CD4-positive, alpha-beta T cell treated with Interleukin-21 for 1 hour (primary cell): ENCODE results near the gene COL24A1.
"Not testable (repeated sequence)": the region's sequence is repeated elsewhere in the genome, so short reads cannot be mapped to it uniquely, and the experiment has no call there.

Source experiments
- DNase-seq: peaks from one replicate; pipeline ENCODE4 v3.0.0-alpha.2; 2020

Gene COL24A1

DNA sequence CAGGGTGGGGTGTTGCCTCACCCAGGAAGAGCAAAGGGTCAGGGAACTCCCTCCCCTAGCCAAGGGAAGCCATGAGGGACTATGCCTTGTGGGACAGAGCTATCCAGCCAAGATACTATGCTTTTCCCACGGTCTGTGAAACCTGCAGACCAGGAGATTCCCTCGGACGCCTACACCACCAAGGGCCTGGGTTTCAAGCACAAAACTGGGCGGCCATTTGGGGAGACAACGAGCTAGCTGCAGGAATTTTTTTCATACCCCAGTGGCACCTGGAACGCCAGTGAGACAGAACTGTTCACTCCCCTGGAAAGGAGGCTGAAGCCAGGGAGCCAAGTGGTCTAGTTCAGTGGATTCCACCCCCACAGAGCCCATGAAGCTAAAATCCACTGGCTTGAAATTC is 84.7 kb downstream of the COL24A1 start:
- DNase-seq: not testable (repeated sequence)

DNA sequence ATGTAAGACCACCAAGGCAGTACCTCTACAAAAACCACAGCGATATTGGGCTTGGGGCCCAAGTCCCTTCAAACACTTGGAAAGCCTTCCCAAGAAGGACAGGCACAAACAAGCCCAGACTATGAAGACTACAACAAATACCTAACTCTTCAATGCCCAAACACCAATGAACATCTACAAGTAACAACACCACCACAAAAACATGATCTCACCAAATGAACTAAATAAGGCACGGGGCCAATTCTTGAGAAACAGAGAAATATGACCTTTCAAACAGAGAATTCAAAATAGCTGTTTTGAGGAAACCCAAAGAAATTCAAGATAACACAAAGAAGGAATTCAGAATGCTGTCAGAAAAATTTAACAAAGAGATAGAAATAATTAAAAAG is 86.8 kb downstream of the COL24A1 start:
- DNase-seq: no peak

DNA sequence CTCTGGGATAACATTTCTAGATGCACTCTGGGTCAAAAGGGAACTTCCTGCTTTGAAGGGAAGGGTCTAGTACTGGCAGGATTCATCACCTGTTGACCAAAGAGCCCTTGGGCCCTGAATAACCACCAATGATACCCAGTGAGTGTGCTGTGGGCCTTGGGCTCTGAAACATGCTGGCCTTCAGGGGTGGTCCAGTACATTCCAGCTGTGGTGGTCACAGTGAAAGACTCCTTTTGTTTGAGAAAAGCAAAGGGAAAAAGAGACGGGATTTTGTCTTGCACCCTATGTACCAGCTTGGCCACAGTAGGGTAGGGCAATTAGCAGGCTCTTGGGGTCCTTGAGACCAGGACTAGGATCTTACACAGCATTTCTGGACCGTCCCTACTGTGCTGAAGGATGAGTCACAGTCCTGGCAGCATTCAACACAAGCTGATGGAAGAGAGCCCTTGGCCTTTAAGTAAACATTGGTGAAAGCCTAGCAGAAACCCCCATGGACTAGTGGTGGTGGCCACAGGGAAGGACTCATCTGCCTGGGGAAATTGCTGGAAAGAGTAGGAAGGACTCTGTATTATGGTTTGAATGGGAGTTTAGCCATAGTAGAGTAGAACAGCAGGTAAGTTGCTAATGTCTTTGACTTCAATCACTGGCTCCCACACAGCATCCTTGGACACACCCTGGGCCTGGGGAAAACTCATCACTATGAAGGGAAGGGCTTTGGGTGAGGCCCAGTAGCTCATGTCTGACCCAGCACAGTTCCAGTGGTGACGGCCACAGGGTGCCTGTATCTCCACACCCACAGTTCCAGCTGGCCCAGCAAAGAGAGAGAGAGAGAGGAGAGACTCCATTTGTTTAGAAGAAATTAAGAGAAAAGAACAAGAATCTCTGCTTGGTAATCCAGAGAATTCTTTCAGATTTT is 87.5 kb downstream of the COL24A1 start:
- no peak for DNase-seq

DNA sequence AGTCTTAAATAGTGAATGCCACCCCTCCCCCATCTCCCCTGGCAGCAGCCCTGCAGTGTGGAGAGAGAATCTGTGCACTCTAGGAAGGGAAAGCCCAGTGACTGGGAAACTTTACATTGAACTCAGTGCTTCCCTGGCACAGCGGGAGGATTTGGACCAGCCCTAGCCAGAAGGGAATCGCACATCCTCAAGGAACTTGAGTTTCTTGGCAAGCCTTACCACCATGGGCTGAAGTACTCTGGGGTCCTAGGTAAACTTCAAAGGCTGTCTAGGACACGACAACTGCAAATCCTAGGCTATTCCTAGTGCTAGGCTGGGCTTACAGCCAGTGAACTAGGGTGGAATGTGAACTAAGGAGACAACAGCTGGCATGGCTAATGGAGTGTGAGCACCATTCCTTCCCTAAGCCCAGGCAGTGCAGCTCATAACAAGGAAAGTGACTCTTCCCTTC is 88.3 kb downstream of the COL24A1 start:
- no peak for DNase-seq

DNA sequence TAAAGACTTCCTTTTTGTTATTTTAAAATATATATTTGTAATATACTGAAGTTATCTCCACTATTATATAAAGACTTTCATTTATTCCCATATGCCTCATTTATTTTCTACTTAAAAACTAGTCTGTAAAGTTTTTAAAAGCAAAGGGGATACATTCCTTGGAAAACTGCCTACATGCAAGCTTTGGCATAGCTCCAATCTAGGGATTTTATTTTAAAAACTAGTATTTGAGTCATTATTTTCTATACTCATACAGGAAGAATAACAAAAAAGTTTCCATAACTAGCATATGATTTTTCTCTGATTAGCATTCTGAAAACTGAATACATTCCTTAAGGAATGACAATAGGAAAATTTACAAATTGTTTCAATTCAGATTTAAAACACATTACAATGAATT is 88.9 kb downstream of the COL24A1 start:
- no peak for DNase-seq

DNA sequence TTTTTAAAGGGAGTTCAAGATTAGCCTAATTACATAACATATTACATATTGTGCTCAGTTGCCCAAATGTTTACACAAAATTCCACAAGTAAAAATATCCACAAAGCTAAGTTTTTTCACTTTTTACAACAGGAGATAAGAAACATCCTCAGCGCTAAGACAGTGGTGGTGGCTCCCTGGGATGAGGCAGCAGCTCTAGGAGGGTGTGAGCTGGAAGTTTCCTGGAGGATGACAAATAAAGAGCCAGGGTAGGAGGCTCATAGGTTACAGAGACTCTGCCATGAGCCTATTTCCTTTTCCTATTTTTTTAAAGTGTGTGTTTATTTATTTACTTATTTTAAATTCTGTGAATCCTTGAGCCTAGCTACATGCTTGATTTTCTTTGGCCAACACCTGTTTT is 91.7 kb downstream of the COL24A1 start:
- no peak for DNase-seq

DNA sequence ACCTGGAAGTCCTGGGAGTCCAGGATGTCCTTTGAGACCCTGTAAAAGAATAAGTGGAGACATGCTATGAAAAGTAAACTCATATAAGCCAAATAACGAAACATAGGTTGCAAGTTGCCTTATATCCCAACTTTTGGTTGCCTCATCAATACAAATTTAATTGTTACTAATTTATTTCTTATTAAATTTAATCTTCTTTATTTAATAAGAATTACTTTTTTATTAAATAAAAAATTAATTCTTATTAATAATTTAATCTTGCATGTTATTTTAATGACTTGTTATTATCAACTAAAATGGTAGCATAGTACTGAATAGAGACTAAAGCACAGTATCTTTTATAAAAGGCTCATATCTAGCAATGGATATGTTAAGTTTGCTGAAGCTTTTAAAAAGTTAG is 92.9 kb downstream of the COL24A1 start:
- no peak for DNase-seq

DNA sequence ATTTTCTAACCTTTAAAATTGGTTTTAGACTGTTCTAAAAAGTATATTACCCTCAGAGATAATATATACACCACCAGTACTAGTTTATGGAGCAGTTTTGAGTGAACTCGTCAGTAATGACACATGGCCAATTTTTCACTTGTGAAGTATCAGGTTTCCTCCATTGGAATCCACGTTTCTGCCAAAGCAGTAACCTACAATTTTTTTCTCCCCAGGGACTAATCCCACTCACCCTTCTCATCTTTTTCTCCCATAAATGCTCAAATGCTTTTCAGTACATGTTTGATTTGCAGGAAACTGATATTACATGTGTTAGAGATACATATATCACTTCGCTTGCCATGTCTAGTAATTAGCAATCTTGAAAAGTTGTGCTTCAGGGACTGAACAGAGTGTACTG is 94.1 kb downstream of the COL24A1 start:
- DNase-seq: no peak

DNA sequence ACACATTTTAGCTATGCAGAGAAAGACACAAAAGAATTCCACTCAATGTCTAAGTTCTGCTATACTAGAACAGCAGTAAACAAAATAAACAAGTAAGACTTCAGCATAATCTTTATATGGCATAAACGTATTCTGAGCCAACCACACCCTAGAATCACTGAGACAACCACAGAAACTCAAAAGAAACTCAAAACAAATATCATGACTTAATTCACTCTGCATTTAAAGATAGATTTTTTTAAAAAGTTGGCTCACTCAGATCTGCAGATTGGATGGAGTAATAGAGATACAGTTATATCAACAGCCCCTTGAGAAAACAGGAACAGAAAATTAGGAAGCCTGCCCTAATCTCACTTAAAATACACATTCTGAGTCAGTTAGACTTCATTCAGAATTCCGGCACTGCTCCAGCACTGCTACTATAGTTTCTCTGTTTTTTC is 95.0 kb downstream of the COL24A1 start:
- DNase-seq: peak; percentile 1

DNA sequence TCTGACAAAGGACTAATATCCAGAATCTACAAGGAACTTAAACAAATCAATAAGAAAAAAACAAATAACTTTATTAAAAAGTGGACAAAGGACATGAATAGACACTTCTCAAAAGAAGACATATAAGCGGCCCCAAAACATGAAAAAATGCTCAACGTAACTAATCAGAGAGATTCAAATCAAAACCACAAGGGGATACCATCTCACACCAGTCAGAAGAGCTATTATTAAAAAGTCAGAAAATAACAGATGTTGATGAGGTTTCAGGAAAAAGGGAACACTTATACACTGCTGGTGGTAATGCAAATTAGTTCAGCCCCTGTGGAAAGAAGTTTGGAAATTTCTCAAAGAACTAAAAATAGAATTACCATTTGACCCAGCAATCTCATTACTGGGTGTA is 102.2 kb downstream of the COL24A1 start:
- DNase-seq: no peak

DNA sequence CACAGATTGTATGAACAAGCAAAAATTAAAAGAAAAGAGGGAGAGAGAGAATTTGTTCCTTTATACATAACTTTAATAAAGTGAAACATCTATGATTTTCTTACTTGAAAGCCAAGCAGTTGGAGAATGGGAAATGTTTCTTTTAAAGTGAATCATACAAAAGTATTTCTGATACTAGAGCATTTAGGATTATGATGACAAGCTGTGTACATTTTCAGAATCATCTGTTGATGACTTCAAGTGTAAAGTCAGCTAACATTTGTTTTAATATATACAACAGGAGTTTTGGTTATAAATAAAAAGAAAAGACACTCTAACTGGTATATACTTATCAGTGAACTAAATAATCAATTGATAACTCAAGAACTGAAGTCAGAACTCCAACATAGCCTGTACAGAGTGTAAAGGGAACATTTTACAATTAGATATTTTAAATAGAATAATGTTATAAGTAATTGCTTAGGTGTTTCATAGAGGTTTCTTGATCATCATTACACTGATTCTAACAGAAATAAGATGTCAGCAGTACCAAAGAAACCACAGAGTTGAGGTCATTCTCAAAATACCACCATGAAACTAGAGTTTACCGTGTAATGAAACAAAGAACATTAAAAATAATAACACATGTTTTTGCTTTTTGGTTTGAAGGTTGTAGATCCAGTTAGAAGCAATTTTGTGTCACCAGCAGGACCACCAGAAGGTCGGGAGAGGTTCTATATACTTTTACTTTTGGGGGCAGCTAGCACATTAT is 103.4 kb downstream of the COL24A1 start:
- no peak for DNase-seq

DNA sequence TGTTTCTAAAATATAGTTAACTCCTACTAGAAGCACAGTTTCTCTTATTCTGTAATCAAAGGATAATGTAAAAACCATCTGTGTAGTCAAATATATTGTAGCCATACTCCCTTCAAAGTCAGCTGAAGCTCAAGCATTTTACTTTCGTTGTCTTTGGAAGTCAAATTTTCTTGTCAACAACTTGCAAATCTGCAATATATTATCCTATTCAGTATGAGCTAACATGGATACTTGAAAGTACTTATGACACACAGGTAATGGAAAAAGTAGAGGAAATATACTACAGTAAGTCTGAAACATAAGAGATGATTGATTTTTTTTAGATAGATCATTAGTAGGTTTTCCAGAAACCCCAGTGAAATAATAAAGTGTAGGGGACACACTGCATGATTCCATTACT is 121.5 kb downstream of the COL24A1 start:
- DNase-seq: no peak

DNA sequence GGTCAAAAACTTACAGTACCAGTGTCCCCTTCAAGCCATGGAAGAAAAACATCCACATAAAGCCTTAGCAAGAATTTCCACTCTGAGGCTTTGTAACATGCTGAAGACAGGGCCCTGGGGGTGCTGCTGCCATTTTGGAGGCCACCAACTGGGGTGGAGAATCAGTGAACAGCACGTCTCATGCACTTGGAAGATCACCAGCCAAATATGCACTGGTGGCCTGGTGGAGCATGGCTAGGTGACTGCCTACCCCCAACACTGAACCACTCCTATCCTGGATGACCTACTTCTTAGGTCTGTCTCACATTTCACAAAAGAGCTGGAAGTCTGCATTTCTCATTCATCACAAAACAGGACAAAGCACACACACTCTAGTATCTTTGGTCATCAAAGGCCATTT is 126.4 kb downstream of the COL24A1 start:
- DNase-seq: no peak

DNA sequence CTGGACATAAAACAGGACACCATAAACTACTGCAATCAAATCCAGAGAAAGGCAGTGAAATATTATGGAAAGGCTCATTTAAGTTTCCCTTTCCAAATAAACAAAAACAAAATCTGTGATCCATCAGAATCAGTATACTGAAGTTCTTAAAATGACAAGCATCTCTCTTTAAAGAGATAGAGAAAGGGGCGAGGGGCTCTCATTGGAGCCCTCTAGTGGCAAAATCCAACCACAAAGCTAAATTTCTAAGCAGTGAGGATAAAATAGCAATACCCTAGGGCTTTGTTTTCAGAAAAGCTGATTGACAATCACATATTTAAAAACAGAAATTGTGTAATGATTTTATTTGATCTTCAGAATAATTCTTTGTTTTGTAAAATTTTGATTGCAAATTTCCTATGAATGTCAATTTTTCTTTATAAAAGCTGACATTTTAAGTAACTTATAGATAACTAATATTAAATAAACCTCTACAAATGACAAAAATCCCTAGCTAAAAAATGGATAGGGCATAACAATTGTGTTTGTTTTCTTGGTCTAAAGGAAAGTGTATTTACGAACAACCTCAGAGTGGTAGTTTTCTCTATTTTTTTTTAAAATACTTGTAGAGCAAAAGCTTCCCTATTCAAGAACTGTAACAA is 138.2 kb downstream of the COL24A1 start:
- DNase-seq: peak; percentile 4

DNA sequence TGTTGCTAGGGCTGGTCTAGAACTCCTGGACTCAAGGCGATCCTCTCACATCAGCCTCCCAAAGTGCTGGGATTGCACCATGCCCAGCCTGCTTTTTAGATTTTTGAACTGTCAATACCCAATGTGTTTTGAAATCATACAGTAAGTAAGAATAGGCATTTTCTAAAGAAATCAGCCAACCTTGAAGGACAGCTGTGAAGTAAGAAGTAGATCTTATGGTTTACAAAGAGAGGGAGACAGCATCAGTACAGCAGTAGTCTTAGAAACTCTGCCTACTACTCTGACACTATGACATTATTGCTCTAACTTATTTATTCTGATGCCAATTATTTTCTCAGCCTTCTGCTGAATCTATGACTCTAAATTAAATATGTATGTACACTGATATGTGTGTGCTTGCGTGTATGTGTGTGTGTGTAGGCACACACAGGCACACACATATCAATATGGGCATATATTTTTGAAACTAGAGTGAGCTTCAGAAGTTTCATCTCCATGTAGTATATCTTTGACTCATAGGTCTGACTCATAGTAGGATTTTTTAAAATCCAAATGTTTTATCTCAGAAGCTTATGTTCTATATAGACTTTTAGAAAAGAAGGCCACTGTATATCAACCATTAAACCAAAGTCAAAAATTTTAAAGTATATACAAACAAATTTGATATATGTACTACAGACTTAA is 140.4 kb downstream of the COL24A1 start:
- DNase-seq: no peak

DNA sequence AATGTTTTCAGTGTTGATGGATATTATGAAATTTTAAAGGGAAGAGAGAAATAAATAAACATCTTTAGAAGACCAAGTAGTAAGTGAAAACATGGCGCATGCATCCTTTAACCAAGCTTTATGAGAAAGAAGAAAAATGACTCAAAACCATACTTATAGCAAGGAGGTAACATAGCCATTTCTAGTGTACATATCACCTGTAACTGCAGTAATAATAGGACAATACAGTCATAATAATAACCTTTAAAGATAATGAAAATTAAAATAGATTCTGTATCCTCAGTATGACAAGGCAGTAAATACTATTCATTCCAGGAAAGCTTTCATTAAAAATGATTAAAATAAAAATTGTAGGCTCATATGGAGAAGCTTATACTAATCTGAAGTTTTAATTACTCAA is 141.2 kb downstream of the COL24A1 start:
- no peak for DNase-seq

DNA sequence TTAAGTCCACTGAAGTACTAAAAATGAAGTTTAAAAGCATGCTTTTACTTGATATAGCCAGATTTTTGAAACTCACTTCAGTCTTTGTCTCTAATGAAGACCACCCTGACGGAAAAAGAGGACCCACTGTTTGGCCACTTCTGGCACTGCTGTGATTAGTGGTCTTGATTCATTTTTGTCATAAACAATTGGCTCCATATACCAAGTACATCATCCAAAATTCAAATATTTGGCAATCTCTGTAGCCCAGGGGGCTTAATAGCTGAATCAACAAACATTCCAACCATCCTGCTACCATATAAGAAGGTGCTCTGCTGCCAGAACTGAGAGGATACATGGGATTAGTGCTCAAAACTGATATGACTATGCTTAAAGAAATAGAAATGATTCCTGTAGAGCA is 156.0 kb downstream of the COL24A1 start:
- DNase-seq: no peak

DNA sequence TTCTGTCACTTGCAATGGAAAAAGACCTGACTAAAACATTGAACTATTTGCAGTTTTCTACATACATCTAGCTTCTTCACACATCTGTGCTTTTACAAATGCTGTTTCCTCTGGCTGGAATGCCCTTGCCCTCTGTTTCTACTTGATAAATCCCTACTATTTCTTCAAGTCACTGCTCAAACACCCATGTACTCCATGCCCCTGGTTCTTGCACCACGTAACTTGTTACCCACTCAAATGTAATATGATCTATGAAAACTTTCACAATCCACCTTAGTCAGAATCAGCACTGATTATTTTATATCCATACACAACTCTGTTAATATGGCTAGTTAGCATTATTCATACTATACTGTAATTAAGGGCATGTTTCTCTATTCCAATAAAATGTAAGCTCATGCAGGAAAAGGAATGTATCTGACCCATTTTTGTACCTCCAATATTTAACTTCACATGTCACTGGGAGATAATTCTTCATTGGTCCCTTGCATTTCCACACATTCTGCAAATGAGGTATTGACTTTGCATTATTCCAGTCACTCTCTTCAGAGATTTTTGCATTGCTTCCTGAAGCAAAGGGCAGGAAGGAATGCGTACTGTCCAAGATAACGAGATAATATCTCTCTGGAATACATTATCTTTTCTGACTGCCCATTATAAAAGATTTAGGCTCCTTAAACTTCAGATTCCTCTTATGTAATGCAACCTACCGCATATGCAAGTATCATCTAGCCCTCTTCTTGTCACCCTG is 158.3 kb downstream of the COL24A1 start:
- DNase-seq: no peak

DNA sequence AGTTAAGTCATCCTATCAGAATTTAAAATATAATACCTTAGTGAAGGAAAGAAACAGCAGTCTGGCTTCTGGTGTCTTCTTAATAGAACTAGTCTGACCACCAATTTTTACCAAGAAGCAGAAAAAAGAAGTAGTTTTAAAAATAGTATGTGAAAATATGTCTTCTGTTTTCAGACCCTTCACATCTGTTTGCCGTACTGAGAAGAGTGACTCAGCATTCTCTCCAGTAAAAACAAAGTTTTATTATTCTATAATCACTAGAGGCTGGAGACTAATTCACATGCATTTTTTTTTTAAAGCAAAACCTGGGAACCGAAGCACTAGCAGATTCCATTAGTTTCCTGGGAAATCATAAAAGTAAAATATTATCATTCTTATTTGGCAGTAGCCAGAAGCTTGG is 163.8 kb downstream of the COL24A1 start:
- DNase-seq: no peak

DNA sequence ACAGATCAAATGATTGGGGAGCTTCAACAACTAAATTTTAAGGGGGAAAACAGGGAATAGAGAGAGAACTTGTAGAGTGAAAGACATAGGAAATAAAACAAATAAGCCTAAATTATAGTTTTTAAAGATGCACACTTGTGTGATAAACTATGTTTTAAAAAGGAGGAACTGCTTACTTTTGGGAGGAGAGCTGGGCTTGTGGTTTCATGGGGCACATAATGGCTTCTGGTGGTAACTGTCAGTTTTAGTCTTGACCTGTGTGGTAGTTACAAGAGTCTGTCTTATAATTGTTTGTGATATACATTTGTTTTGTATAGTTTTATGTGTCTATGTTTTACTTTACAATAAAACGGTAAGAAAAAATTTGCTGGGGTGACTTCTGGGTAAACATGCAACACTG is 165.3 kb downstream of the COL24A1 start:
- DNase-seq: no peak

DNA sequence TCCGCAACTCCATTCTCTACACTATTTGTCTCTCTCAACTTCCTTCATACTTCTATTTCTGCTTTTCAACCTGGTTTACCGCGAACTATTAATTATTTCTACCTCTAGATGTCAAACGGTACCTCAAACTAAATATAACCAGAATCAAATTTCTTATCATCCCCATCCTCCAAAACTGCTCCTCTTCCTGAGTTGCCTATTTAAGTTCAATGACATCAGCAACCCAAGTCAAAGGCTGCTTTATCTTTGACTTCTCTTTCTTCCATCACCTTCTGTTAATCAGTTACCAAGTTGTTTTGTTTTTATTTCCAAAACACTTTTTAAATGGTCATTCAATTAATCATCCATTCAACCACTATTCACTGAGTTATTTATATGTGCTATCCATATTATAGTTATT is 171.9 kb downstream of the COL24A1 start:
- DNase-seq: no peak

DNA sequence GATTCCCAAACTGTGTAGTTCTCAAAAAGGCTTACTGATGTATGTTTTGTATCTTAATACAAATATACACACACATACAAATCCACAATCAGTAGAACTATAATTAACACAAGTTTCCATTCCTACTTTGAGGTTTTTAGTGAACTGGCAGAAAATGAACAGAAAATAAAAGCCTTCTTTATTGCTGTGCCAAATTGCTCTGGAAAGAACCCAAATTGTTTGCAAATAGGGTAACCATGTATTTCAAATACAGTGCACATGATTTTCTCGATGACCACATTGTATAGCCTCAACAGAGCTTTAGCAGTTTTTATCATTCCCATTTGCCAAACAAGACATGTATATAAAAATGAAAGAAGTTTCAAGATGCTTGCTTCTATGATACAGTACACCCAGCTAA is 173.3 kb downstream of the COL24A1 start:
- DNase-seq: no peak
